Neural progenitor cell (in vitro differentiated cells): ENCODE results near the gene PRX. TPM values are rescaled to one million over a fixed set of nuclear protein-coding genes. Genes with fewer than 3 reads are reported as not detected.

Experiments used
- DNase-seq: peaks from one replicate; pipeline ENCODE4 v3.0.0-alpha.2; 2016; ENCODE audit warnings: low spot score
- H2AFZ ChIP-seq: fragments of 200-600 bp; sonication (generic); replicated peaks from 2 replicates; pipeline ENCODE4 v1.6.1; 2016; ENCODE audit warnings: antibody characterized with exemption
- H3F3A ChIP-seq: fragments of 200-600 bp; sonication (generic); 2 replicates; pipeline ENCODE4 v1.6.1; 2016; ENCODE audit warnings: antibody characterized with exemption, low read depth
- H3K27ac ChIP-seq: fragments of 200-600 bp; sonication (generic); 2 replicates; pipeline ENCODE4 v1.5.1; 2016; ENCODE audit warnings: mild to moderate bottlenecking
- H3K27me3 ChIP-seq: fragments of 200-600 bp; sonication (generic); 2 replicates; pipeline ENCODE4 v1.6.1; 2016; ENCODE audit warnings: mild to moderate bottlenecking, moderate library complexity
- H3K36me3 ChIP-seq: fragments of 200-600 bp; sonication (generic); 2 replicates; pipeline ENCODE4 v1.5.1; 2016
- H3K4me1 ChIP-seq: fragments of 200-600 bp; sonication (generic); 2 replicates; pipeline ENCODE4 v1.6.1; 2016; ENCODE audit warnings: mixed run types
- H3K4me2 ChIP-seq: fragments of 200-600 bp; sonication (generic); 2 replicates; pipeline ENCODE4 v1.6.1; 2016
- H3K4me3 ChIP-seq: fragments of 200-600 bp; sonication (generic); 2 replicates; pipeline ENCODE4 v1.5.1; 2016
- H3K79me2 ChIP-seq: fragments of 200-600 bp; sonication (generic); 2 replicates; pipeline ENCODE4 v1.6.1; 2016; ENCODE audit warnings: low read depth
- H3K9ac ChIP-seq: fragments of 200-600 bp; sonication (generic); 2 replicates; pipeline ENCODE4 v1.6.1; 2016
- H3K9me3 ChIP-seq: fragments of 200-600 bp; sonication (generic); 2 replicates; pipeline ENCODE4 v1.5.1; 2016; ENCODE audit warnings: low read depth
- H4K20me1 ChIP-seq: fragments of 200-600 bp; sonication (generic); 2 replicates; pipeline ENCODE4 v1.6.1; 2016; ENCODE audit warnings: low read depth
- H3K27ac Mint-ChIP-seq: 3 replicates; pipeline ENCODE4 v1.8.0; 2021; ENCODE audit warnings: mixed read lengths
- H3K27me3 Mint-ChIP-seq: 2 replicates; pipeline ENCODE4 v1.8.0; 2022; ENCODE audit warnings: low read depth, mild to moderate bottlenecking, inconsistent platforms, moderate library complexity, mixed read lengths; ENCODE audit not compliant: insufficient read depth
- H3K36me3 Mint-ChIP-seq: 3 replicates; pipeline ENCODE4 v1.8.0; 2021; ENCODE audit warnings: mixed read lengths
- H3K4me1 Mint-ChIP-seq: 3 replicates; pipeline ENCODE4 v1.8.0; 2021; ENCODE audit warnings: mixed read lengths
- H3K4me3 Mint-ChIP-seq: 3 replicates; pipeline ENCODE4 v1.8.0; 2021; ENCODE audit warnings: mild to moderate bottlenecking, moderate library complexity, mixed read lengths
- H3K9me3 Mint-ChIP-seq: 3 replicates; pipeline ENCODE4 v1.8.0; 2020; ENCODE audit warnings: mixed read lengths
- EZH2 ChIP-seq: fragments of 200-600 bp; sonication (generic); IDR thresholded peaks from 2 replicates; pipeline ENCODE4 v1.6.1; 2017; ENCODE audit warnings: antibody characterized with exemption, mild to moderate bottlenecking, moderate library complexity
- EZH2phosphoT487 ChIP-seq: fragments of 200-600 bp; sonication (generic); IDR thresholded peaks from 2 replicates; pipeline ENCODE4 v1.6.1; 2017; ENCODE audit warnings: antibody characterized with exemption
- total RNA-seq: library from RNA; depleted of rRNA; stranded (reverse); fragments of >200 nt; gene quantifications from 2 replicates; pipeline ENCODE4 v1.2.3, GENCODE V29; 2015; ENCODE audit warnings: low replicate concordance
- TF ChIP-seq, protein P1 (sequence below): fragments of 200-600 bp; sonication (generic); IDR thresholded peaks from 2 replicates; pipeline ENCODE4 v1.5.1; 2017; ENCODE audit warnings: antibody characterized with exemption, mild to moderate bottlenecking

PRX gene
- total RNA-seq, 1 donor from 2014 or later: 1.4 TPM

DNA sequence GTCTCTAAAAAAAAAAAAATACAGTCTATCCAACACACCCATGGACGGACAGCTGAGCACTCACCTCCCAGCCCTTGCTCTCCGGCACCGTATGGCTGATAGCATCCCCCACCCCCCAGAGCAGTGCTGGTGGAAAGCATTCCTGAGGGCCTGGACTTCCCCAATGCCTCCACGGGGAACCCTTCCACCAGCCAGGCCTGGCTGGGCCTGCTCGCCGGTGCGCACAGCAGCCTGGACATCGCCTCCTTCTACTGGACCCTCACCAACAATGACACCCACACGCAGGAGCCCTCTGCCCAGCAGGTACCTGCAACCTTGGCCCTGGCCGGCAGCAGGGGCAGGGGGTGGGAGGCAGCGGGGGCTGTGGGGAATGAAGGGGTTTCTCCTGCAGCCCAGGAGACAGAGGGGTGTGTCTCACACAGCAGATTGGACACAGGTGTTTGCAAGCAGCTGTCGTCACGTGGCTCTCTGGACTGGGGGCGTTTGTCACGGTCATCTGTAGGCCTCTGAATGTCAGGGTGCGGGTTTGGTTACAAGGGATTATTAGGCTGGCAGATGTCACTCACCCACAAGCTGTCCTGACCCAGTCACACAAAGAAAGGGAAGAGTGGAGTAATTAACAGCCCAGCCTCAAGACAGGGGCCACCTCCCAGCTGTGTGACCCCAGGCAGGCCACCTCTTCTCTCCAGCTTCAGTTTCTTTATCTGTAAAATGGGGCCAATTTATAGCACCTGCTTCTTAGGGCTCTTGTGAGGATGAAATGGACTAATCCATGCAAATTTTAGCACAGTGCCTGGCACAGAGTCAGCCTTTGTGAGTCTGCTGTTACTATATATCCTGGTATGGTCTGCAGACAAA, 45.4 kb downstream of the PRX start:
- Histone ChIP-seq H3F3A (peaks cover 10% of the 10 kb centered on the region), H3K27me3 (no peaks in the 10 kb centered on the region), H3K9me3 (no peaks in the 10 kb centered on the region), H4K20me1 (peaks cover 18% of the 10 kb centered on the region), H3K4me2 (no peak overlapping the region), H3K27ac (no peak overlapping the region), H2AFZ (no peak overlapping the region), H3K4me3 (no peak overlapping the region), H3K4me1 (peaks cover 11% of the 10 kb centered on the region), H3K36me3 (no peaks in the 10 kb centered on the region), H3K9ac (no peak overlapping the region), H3K79me2 (no peaks in the 10 kb centered on the region)
- peaks cover 21% of the 10 kb centered on the region for H3K4me1 Mint-ChIP-seq
- no peak overlapping the region for H3K27ac Mint-ChIP-seq
- H3K27me3 Mint-ChIP-seq: peaks cover 2% of the 10 kb centered on the region
- H3K36me3 Mint-ChIP-seq: peaks cover 8% of the 10 kb centered on the region
- H3K4me3 Mint-ChIP-seq: no peak overlapping the region
- no peak for DNase-seq
- H3K9me3 Mint-ChIP-seq: no peaks in the 10 kb centered on the region
- TF ChIP-seq, protein P1, sequence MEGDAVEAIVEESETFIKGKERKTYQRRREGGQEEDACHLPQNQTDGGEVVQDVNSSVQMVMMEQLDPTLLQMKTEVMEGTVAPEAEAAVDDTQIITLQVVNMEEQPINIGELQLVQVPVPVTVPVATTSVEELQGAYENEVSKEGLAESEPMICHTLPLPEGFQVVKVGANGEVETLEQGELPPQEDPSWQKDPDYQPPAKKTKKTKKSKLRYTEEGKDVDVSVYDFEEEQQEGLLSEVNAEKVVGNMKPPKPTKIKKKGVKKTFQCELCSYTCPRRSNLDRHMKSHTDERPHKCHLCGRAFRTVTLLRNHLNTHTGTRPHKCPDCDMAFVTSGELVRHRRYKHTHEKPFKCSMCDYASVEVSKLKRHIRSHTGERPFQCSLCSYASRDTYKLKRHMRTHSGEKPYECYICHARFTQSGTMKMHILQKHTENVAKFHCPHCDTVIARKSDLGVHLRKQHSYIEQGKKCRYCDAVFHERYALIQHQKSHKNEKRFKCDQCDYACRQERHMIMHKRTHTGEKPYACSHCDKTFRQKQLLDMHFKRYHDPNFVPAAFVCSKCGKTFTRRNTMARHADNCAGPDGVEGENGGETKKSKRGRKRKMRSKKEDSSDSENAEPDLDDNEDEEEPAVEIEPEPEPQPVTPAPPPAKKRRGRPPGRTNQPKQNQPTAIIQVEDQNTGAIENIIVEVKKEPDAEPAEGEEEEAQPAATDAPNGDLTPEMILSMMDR: no peak
- TF ChIP-seq EZH2: no peak
- TF ChIP-seq EZH2phosphoT487: no peak

DNA sequence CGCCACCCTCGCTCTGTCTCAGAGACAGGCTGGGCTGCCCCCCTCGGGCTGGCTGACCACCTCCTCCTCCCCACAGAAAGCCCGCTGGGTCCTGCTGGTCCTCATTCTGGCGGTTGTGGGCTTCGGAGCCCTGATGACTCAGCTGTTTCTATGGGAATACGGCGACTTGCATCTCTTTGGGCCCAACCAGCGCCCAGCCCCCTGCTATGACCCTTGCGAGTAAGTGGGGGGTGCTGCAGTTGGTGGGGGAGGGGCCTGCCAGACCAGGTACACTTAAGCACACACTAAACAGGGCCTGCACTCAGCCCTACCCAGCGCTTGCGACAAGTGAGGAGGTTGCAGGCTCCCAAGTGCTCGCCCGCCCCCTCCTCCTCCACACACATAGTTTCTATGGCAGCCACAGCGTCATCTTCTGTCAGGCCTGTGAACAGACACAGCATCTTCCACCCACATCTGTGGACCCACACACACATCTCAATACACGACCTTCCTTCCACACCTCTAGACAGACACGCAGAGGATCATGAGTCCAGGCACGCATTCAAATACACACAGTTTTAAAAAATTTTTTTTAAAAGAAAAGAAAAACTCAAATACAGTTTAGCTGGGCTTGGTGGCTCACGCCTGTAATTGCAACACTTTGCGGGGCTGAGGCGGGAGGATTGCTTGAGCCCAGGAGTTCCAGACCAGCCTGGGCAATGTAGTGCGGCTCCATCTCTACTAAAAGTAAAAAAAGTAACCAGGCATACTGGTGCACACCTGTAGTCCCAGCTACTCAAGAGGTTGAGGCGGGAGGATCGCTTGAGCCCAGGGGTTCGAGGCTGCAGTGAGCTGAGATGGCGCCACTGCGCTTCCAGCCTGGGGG, 46.2 kb downstream of the PRX start:
- no peaks in the 10 kb centered on the region for H3K9me3 ChIP-seq
- H3K36me3 ChIP-seq: no peaks in the 10 kb centered on the region
- no peaks in the 10 kb centered on the region for H3K9me3 Mint-ChIP-seq
- peaks cover 21% of the 10 kb centered on the region for H3K4me1 Mint-ChIP-seq
- peaks cover 11% of the 10 kb centered on the region for H3K4me1 ChIP-seq
- peaks cover 18% of the 10 kb centered on the region for H4K20me1 ChIP-seq
- peak; percentile 72 for DNase-seq
- TF ChIP-seq, protein P1: peak; percentile 31
- TF ChIP-seq EZH2: no peak
- H3K27me3 ChIP-seq: no peaks in the 10 kb centered on the region
- H3K9ac ChIP-seq: no peak overlapping the region
- H3K27ac ChIP-seq: no peak overlapping the region
- peaks cover 10% of the 10 kb centered on the region for H3F3A ChIP-seq
- peak overlapping the region; percentile 3 for H3K27ac Mint-ChIP-seq
- H2AFZ ChIP-seq: no peak overlapping the region
- peak overlapping the region; percentile 90 for H3K4me3 Mint-ChIP-seq
- H3K36me3 Mint-ChIP-seq: peaks cover 7% of the 10 kb centered on the region
- peaks cover 2% of the 10 kb centered on the region for H3K27me3 Mint-ChIP-seq
- no peaks in the 10 kb centered on the region for H3K79me2 ChIP-seq
- H3K4me3 ChIP-seq: peak overlapping the region; percentile 70
- peak overlapping the region; percentile 90 for H3K4me2 ChIP-seq

DNA sequence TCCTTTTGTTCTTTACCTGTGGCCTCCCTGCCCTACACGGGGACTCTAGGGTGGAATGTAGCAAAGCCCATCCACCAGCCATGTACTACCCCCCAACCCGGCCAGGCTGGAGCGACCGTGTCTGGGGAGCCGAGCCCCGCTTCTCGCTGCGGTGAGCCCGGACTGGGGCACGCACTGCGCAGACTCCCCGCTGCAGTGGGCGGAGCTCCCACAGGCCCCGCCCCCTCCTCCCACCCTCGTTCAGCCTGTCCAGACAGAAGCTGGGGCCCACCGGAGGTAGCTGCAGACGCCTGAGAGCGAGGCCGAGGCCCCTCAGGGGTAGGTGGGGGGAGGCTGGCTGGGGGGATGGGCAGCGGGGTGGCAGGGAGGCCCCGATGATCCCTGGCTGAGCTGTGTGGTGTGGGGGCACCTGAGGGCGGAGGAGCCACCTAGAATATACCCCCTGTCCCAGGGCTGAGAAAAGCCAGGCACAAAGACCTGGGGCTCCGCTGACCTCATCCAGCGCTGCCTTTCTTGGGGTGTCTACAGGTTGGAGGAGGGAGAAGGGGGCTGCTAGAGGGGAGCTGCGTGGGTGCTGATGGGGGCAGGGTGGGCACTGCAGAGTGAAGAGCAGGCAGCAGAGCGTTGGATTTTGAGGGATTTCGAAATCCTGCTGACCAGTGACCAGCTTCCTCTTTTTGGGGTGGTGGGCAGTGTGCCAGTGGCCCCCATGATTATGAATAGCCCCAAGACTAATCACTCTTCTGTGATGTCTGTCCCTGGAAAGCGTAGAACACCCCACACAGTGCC, 47.4 kb downstream of the PRX start:
- peaks cover 10% of the 10 kb centered on the region for H3F3A ChIP-seq
- H2AFZ ChIP-seq: peak overlapping the region; percentile 85
- H3K9me3 ChIP-seq: no peaks in the 10 kb centered on the region
- H3K27me3 Mint-ChIP-seq: peaks cover 2% of the 10 kb centered on the region
- H3K4me2 ChIP-seq: peak overlapping the region; percentile 90
- H3K9me3 Mint-ChIP-seq: no peaks in the 10 kb centered on the region
- H3K27ac Mint-ChIP-seq: peak overlapping the region; percentile 82
- DNase-seq: peak; percentile 91
- H3K4me3 Mint-ChIP-seq: peak overlapping the region; percentile 90
- peaks cover 21% of the 10 kb centered on the region for H3K4me1 Mint-ChIP-seq
- H3K9ac ChIP-seq: no peak overlapping the region
- H4K20me1 ChIP-seq: peaks cover 18% of the 10 kb centered on the region
- peaks cover 11% of the 10 kb centered on the region for H3K4me1 ChIP-seq
- H3K27me3 ChIP-seq: no peaks in the 10 kb centered on the region
- H3K36me3 ChIP-seq: no peaks in the 10 kb centered on the region
- TF ChIP-seq, protein P1: no peak
- TF ChIP-seq EZH2phosphoT487: no peak
- no peak for TF ChIP-seq EZH2
- no peak overlapping the region for H3K27ac ChIP-seq
- no peaks in the 10 kb centered on the region for H3K79me2 ChIP-seq
- H3K36me3 Mint-ChIP-seq: peaks cover 5% of the 10 kb centered on the region
- H3K4me3 ChIP-seq: peak overlapping the region; percentile 70
